Mononuclear cell (primary cell): ENCODE results near the gene ITFG2. TPM values are rescaled to one million over a fixed set of nuclear protein-coding genes. Genes with fewer than 3 reads are reported as not detected.
"Not testable (repeated sequence)": the region's sequence is repeated elsewhere in the genome, so short reads cannot be mapped to it uniquely, and the experiment has no call there.

Experiments used
- H3K27me3 ChIP-seq: 2 replicates; pipeline ENCODE4 v1.6.0; 2011; ENCODE audit warnings: low read length, control low read depth; ENCODE audit not compliant: insufficient read depth
- H3K4me1 ChIP-seq: 2 replicates; pipeline ENCODE4 v1.5.1; 2011; ENCODE audit warnings: mild to moderate bottlenecking, low read length, control low read depth; ENCODE audit not compliant: insufficient read depth
- H3K4me3 ChIP-seq: 2 replicates; pipeline ENCODE4 v1.5.1; 2011; ENCODE audit warnings: mild to moderate bottlenecking, low read length, moderate library complexity
- H3K9me3 ChIP-seq: 2 replicates; pipeline ENCODE4 v1.5.1; 2011; ENCODE audit warnings: low read depth, mild to moderate bottlenecking, control low read depth, low read length
- total RNA-seq: library from RNA; depleted of rRNA; stranded (reverse); fragments of >200 nt; gene quantifications from one replicate; pipeline ENCODE4 v1.2.3, GENCODE V29; 2012

ITFG2 gene
- total RNA-seq = 29.7 TPM

GRCh38 chr12:2812290-2813213, at the start of gene ITFG2:
Gene ITFG2 (plus strand): TSS chr12:2812668. CDS start chr12:2812761, 93 bp downstream.
- peaks cover 21% of the 10 kb centered on the region for H3K4me1 ChIP-seq
- H3K4me3 ChIP-seq = peak within 1 kb of the TSS; percentile 72
- H3K9me3 ChIP-seq = no peaks in the 10 kb centered on the region
- H3K27me3 ChIP-seq = no peaks in the 10 kb centered on the region

- Histone ChIP-seq H3K27me3 (no peaks in the 10 kb centered on the region), H3K9me3 (no peaks in the 10 kb centered on the region), H3K4me1 (no peaks in the 10 kb centered on the region), H3K4me3 (no peak overlapping the region)
Measured at GRCh38 chr12:2764398-2764797, 48.1 kb upstream of the ITFG2 start.

- Histone ChIP-seq H3K9me3 (no peaks in the 10 kb centered on the region), H3K27me3 (no peaks in the 10 kb centered on the region), H3K4me3 (no peak overlapping the region), H3K4me1 (no peaks in the 10 kb centered on the region)
Measured at GRCh38 chr12:2765052-2765451, 47.4 kb upstream of the ITFG2 start.

- Histone ChIP-seq H3K4me1 (no peaks in the 10 kb centered on the region), H3K27me3 (no peaks in the 10 kb centered on the region), H3K4me3 (no peak overlapping the region), H3K9me3 (no peaks in the 10 kb centered on the region)
Measured at GRCh38 chr12:2765608-2766007, 46.9 kb upstream of the ITFG2 start.

- Histone ChIP-seq H3K4me3 (no peak overlapping the region), H3K27me3 (no peaks in the 10 kb centered on the region)
Measured at GRCh38 chr12:2768224-2768961, 44.1 kb upstream of the ITFG2 start.

GRCh38 chr12:2769866-2770533, 42.5 kb upstream of the ITFG2 start:
- Histone ChIP-seq H3K4me3 (no peak overlapping the region), H3K9me3 (no peaks in the 10 kb centered on the region), H3K4me1 (no peaks in the 10 kb centered on the region), H3K27me3 (no peaks in the 10 kb centered on the region)

More at GRCh38 chr12:2768224-2768961, 44.1 kb upstream of the ITFG2 start:
- no peaks in the 10 kb centered on the region for H3K4me1 ChIP-seq
- H3K9me3 ChIP-seq = no peaks in the 10 kb centered on the region

- not testable (repeated sequence) for H3K9me3 ChIP-seq, H3K27me3 ChIP-seq, H3K4me1 ChIP-seq, H3K4me3 ChIP-seq
Measured at GRCh38 chr12:2770544-2770943, 41.9 kb upstream of the ITFG2 start.

GRCh38 chr12:2772370-2772769, 40.1 kb upstream of the ITFG2 start:
- Histone ChIP-seq H3K4me1 (no peaks in the 10 kb centered on the region), H3K9me3 (no peaks in the 10 kb centered on the region), H3K4me3 (no peak overlapping the region), H3K27me3 (no peaks in the 10 kb centered on the region)

- no peaks in the 10 kb centered on the region for H3K27me3 ChIP-seq
- H3K4me3 ChIP-seq = no peak overlapping the region
- no peaks in the 10 kb centered on the region for H3K4me1 ChIP-seq
- no peaks in the 10 kb centered on the region for H3K9me3 ChIP-seq
Measured at GRCh38 chr12:2773199-2773875, 39.1 kb upstream of the ITFG2 start.

GRCh38 chr12:2775431-2775830, 37.0 kb upstream of the ITFG2 start:
- no peaks in the 10 kb centered on the region for H3K27me3 ChIP-seq
- H3K9me3 ChIP-seq = no peaks in the 10 kb centered on the region
- no peak overlapping the region for H3K4me3 ChIP-seq
- H3K4me1 ChIP-seq = no peaks in the 10 kb centered on the region

- Histone ChIP-seq H3K27me3 (no peaks in the 10 kb centered on the region), H3K4me3 (no peak overlapping the region), H3K9me3 (no peaks in the 10 kb centered on the region), H3K4me1 (no peaks in the 10 kb centered on the region)
Measured at GRCh38 chr12:2776129-2776806, 36.2 kb upstream of the ITFG2 start.

- Histone ChIP-seq H3K4me1 (peaks cover 7% of the 10 kb centered on the region), H3K4me3 (no peak overlapping the region), H3K27me3 (peaks cover 7% of the 10 kb centered on the region), H3K9me3 (no peaks in the 10 kb centered on the region)
Measured at GRCh38 chr12:2779281-2779680, 33.2 kb upstream of the ITFG2 start.

- H3K4me1 ChIP-seq = peaks cover 7% of the 10 kb centered on the region
- H3K27me3 ChIP-seq = peaks cover 7% of the 10 kb centered on the region
- no peaks in the 10 kb centered on the region for H3K9me3 ChIP-seq
- no peak overlapping the region for H3K4me3 ChIP-seq
Measured at GRCh38 chr12:2783936-2784600, 28.4 kb upstream of the ITFG2 start.

GRCh38 chr12:2785017-2785416, 27.5 kb upstream of the ITFG2 start:
- Histone ChIP-seq H3K9me3 (no peaks in the 10 kb centered on the region), H3K27me3 (peaks cover 7% of the 10 kb centered on the region), H3K4me3 (no peak overlapping the region), H3K4me1 (peaks cover 7% of the 10 kb centered on the region)
